Common myeloid progenitor, CD34-positive (primary cell): ENCODE results near the gene IMPG1.
"Not testable (repeated sequence)": the region's sequence is repeated elsewhere in the genome, so short reads cannot be mapped to it uniquely, and the experiment has no call there.

Experiments
- CTCF ChIA-PET: fragments of 350-600 bp; sonication (Branson Sonifier 250); formaldehyde crosslinking; loops from one replicate; lab custom pipeline; 2021; ENCODE audit warnings: antibody characterized with exemption; lab: Charles Lee
- POLR2A ChIA-PET: fragments of 350-600 bp; sonication (Branson Sonifier 250); formaldehyde crosslinking; loops from one replicate; lab custom pipeline; 2021; ENCODE audit warnings: antibody characterized with exemption; lab: Charles Lee
- DNase-seq, 3 donors: peaks; one replicate each; pipeline versions ENCODE4 v3.0.0 to v3.0.0-alpha.2; 2013
- H3K27ac ChIP-seq, 2 experiments: 1 replicate in 1 of 2; 2 replicates in 1 of 2; pipeline ENCODE4 v1.7.0; 2013; ENCODE audit warnings: inconsistent platforms in 2 of 2, low read length in 2 of 2, mild to moderate bottlenecking in 2 of 2, low read depth in 1 of 2, moderate library complexity in 1 of 2; ENCODE audit not compliant: severe bottlenecking in 2 of 2, insufficient read depth in 1 of 2, poor library complexity in 1 of 2
- H3K27me3 ChIP-seq, 5 experiments: replicated peaks in 2 of 5; 1 replicate in 3 of 5; 2 replicates in 2 of 5; pipeline versions ENCODE4 v1.6.1 to v1.7.0; 2013; ENCODE audit warnings: low read length in 4 of 5, mild to moderate bottlenecking in 2 of 5, moderate library complexity in 2 of 5, inconsistent platforms in 1 of 5; ENCODE audit not compliant: insufficient read depth in 5 of 5, control insufficient read depth in 4 of 5
- H3K36me3 ChIP-seq, 4 experiments: 1 replicate in 2 of 4; 2 replicates in 2 of 4; pipeline versions ENCODE4 v1.6.1 to v1.7.0; 2013; ENCODE audit warnings: low read length in 3 of 4, control low read depth in 1 of 4, mild to moderate bottlenecking in 1 of 4; ENCODE audit not compliant: control insufficient read depth in 4 of 4, insufficient read depth in 4 of 4
- H3K4me1 ChIP-seq, 4 experiments: 1 replicate in 3 of 4; 2 replicates in 1 of 4; pipeline versions ENCODE4 v1.6.1 to v1.7.1; 2013; ENCODE audit warnings: low read length in 3 of 4, mild to moderate bottlenecking in 3 of 4, control low read depth in 1 of 4, inconsistent platforms in 1 of 4, moderate library complexity in 1 of 4; ENCODE audit not compliant: control insufficient read depth in 4 of 4, insufficient read depth in 4 of 4; ENCODE audit errors: control extremely low read depth in 1 of 4
- H3K4me3 ChIP-seq, 7 experiments: 1 replicate in 4 of 7; 2 replicates in 3 of 7; pipeline versions ENCODE4 v1.5.1 to v1.7.0; 2013; ENCODE audit warnings: mild to moderate bottlenecking in 7 of 7, low read length in 6 of 7, moderate library complexity in 6 of 7, inconsistent platforms in 2 of 7, low read depth in 2 of 7, control low read depth in 1 of 7; ENCODE audit not compliant: insufficient read depth in 4 of 7, control insufficient read depth in 1 of 7; ENCODE audit errors: extremely low read depth in 1 of 7
- H3K9me3 ChIP-seq, 5 experiments: 1 replicate in 4 of 5; 2 replicates in 1 of 5; pipeline versions ENCODE4 v1.6.1 to v1.7.1; 2013; ENCODE audit warnings: low read length in 4 of 5, mild to moderate bottlenecking in 2 of 5, inconsistent platforms in 1 of 5, low read depth in 1 of 5, moderate library complexity in 1 of 5; ENCODE audit not compliant: control insufficient read depth in 4 of 5, insufficient read depth in 2 of 5; ENCODE audit errors: control extremely low read depth in 1 of 5
- WGBS: methylation state at CpG from one replicate; pipeline ENCODE4 v1.1.5; 2013; ENCODE audit not compliant: insufficient coverage; 5-methylcytosine and 5-hydroxymethylcytosine counted together

IMPG1 gene

GRCh38 chr6:75926293-75927168 is 145.9 kb downstream of the IMPG1 start:
- Histone ChIP-seq H3K9me3 (no peaks in the 10 kb centered on the region), H3K27ac (no peak overlapping the region), H3K4me3 (no peak overlapping the region), H3K36me3 (no peaks in the 10 kb centered on the region), H3K27me3 (no peaks in the 10 kb centered on the region), H3K4me1 (no peaks in the 10 kb centered on the region)
- POLR2A ChIA-PET, result no interaction called here
- CTCF ChIA-PET, result interaction anchor here (0.7 kb wide), 1 partner anchor 11 kb away, joined by 3 read pairs; no protein-coding TSS in a partner anchor
- no peak for DNase-seq
- 80% methylated on average over 1 of the region's 5 CpGs for WGBS

GRCh38 chr6:75922226-75922625 is 150.2 kb downstream of the IMPG1 start:
- Histone ChIP-seq H3K4me1 (no peaks in the 10 kb centered on the region), H3K27ac (no peak overlapping the region), H3K36me3 (no peaks in the 10 kb centered on the region), H3K9me3 (no peaks in the 10 kb centered on the region), H3K4me3 (no peak overlapping the region), H3K27me3 (no peaks in the 10 kb centered on the region)
- no peak for DNase-seq
- CTCF ChIA-PET, result no interaction called here
- POLR2A ChIA-PET, result no interaction called here

- Histone ChIP-seq H3K27ac (no peak overlapping the region), H3K36me3 (no peaks in the 10 kb centered on the region), H3K4me1 (no peaks in the 10 kb centered on the region), H3K4me3 (no peak overlapping the region), H3K9me3 (no peaks in the 10 kb centered on the region), H3K27me3 (peaks cover 0 to 2% (median 0%) of the 10 kb centered on the region in 5 experiments)
- DNase-seq, result no peak
- CTCF ChIA-PET, result interaction anchor here (1.0 to 1.3 kb wide), 2 partner anchors 20 to 23 kb away, joined by 3 to 7 read pairs; no protein-coding TSS in a partner anchor
- POLR2A ChIA-PET, result no interaction called here
Measured at GRCh38 chr6:75913040-75913439, 159.4 kb downstream of the IMPG1 start.

- H3K36me3 ChIP-seq, result no peaks in the 10 kb centered on the region
- 100% methylated on average over 1 of the region's 2 CpGs for WGBS
- no peak overlapping the region for H3K27ac ChIP-seq
- ChIA-PET CTCF (no interaction called here), POLR2A (no interaction called here)
- no peaks in the 10 kb centered on the region for H3K9me3 ChIP-seq
- H3K4me3 ChIP-seq, result no peak overlapping the region
- H3K4me1 ChIP-seq, result no peaks in the 10 kb centered on the region
- no peak for DNase-seq
- peaks cover 0 to 2% (median 0%) of the 10 kb centered on the region in 5 experiments for H3K27me3 ChIP-seq
Measured at GRCh38 chr6:75907444-75907843, 165.0 kb downstream of the IMPG1 start.

- no peak for DNase-seq
- Histone ChIP-seq H3K27ac (no peak overlapping the region), H3K27me3 (peaks cover 0 to 2% (median 0%) of the 10 kb centered on the region in 5 experiments), H3K4me1 (no peaks in the 10 kb centered on the region), H3K4me3 (no peak overlapping the region), H3K9me3 (no peaks in the 10 kb centered on the region), H3K36me3 (no peaks in the 10 kb centered on the region)
- POLR2A ChIA-PET, result no interaction called here
- WGBS, result 100% methylated on average over 1 of the region's 3 CpGs
- CTCF ChIA-PET, result interaction anchor here (1.1 kb wide), 1 partner anchor 14 kb away, joined by 3 read pairs; no protein-coding TSS in a partner anchor
Measured at GRCh38 chr6:75906871-75907270, 165.6 kb downstream of the IMPG1 start.

GRCh38 chr6:75905129-75905528 is 167.3 kb downstream of the IMPG1 start:
- CTCF ChIA-PET, H3K4me3 ChIP-seq, H3K36me3 ChIP-seq, H3K9me3 ChIP-seq, H3K27me3 ChIP-seq, DNase-seq, H3K27ac ChIP-seq, H3K4me1 ChIP-seq, POLR2A ChIA-PET: not testable (repeated sequence)
- WGBS, result 97% methylated on average over 13 of the region's 14 CpGs

GRCh38 chr6:75900216-75900615 is 172.2 kb downstream of the IMPG1 start:
- CTCF ChIA-PET, result not testable (repeated sequence)
- WGBS, result no CpG with 5 or more reads among the region's 1 CpG

More at GRCh38 chr6:75900216-75900615, 172.2 kb downstream of the IMPG1 start:
- H3K4me3 ChIP-seq, POLR2A ChIA-PET, DNase-seq, H3K36me3 ChIP-seq, H3K27ac ChIP-seq, H3K4me1 ChIP-seq, H3K9me3 ChIP-seq, H3K27me3 ChIP-seq: not testable (repeated sequence)
